Epithelial cell of esophagus (primary cell): ENCODE measurements around the gene C19orf12.

Source experiments
- DNase-seq: peaks from one replicate; pipeline ENCODE4 v3.0.0; 2010; ENCODE audit warnings: low read depth
- H3K4me3 ChIP-seq: 2 replicates; pipeline ENCODE4 v1.5.1; 2011; ENCODE audit warnings: mild to moderate bottlenecking, low read length, control low read depth
- TF ChIP-seq, protein P1 (sequence below): IDR thresholded peaks from 2 replicates; pipeline ENCODE4 v1.5.1; 2011; ENCODE audit warnings: low read depth, mild to moderate bottlenecking, low read length, control low read depth, inconsistent platforms; ENCODE audit not compliant: insufficient read depth; ENCODE audit errors: missing control alignments

Gene C19orf12

DNA sequence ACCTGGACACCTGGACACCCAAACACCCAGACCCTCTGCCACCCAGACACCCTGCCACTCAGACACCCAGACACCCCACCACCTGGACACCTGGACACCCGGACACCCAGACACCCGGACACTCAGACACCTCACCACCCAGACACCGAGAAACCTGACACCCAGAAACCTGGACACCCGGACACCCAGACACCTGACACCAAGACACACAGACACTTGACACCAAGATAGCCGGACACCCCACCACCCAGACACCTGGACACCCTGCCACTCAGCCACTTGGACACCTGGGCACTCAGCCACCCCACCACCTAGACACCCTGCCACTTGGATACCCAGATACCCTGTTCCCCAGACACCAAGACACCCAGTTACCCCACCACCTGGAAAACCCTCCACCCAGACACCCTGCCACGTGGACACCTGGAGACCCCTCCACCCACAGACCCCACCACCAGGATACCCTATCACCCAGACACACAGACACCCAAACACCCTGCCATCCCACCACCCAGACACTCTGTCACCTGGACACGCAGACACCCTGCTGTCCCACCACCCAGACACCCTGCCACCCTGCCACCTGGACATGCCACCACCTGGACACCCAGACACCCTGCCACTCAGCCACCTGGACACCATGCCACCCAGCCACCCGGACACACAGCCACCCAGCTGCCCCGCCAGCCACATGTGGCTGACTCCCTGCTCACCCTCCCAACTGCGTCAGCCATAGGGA, 17.4 kb downstream of the C19orf12 start:
- TF ChIP-seq, protein P1, sequence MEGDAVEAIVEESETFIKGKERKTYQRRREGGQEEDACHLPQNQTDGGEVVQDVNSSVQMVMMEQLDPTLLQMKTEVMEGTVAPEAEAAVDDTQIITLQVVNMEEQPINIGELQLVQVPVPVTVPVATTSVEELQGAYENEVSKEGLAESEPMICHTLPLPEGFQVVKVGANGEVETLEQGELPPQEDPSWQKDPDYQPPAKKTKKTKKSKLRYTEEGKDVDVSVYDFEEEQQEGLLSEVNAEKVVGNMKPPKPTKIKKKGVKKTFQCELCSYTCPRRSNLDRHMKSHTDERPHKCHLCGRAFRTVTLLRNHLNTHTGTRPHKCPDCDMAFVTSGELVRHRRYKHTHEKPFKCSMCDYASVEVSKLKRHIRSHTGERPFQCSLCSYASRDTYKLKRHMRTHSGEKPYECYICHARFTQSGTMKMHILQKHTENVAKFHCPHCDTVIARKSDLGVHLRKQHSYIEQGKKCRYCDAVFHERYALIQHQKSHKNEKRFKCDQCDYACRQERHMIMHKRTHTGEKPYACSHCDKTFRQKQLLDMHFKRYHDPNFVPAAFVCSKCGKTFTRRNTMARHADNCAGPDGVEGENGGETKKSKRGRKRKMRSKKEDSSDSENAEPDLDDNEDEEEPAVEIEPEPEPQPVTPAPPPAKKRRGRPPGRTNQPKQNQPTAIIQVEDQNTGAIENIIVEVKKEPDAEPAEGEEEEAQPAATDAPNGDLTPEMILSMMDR = no peak
- DNase-seq = no peak
- H3K4me3 ChIP-seq = no peak overlapping the region

DNA sequence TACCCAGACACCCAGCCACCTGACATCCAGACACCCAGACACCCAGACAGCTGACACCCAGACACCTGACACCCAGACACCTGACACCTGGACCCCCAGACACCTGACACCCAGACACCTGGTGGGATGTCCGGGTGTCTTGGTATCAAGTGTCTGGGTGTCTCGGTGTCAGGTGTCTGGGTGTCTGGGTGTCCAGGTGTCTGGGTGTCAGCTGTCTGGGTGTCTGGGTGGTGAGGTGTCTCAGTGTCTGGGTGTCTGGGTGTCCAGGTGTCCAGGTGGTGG, 18.6 kb downstream of the C19orf12 start:
- DNase-seq = no peak
- no peak overlapping the region for H3K4me3 ChIP-seq
- TF ChIP-seq, protein P1 = no peak

DNA sequence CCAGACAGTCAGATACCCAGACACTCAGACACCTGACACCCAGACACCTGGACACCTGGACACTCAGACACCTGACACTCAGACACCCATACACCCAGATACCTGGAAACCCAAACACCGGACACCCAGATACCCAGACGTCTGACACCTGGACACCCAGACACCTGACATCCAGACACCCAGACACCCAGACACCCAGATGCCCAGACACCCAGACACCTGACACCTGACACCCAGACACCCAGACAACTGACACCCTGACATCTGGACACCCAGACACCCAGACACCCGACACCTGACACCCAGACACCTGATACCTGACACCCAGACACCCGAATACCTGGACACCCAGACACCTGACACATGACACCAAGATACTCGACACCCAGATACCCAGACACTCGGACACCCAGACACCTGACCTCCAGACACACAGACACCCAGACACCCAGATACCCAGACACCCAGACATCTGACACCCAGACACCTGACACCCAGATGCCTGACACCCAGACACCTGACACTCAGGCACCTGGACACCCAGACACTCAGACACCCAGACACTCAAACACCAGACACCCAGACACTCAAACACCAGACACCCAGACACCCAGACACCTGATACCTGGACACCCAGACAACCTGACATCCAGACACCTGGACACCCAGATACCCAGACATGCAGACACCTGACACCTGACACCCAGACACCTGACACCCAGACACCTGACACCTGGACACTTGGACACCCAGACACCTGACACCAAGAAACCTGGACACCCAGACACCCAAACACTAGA, 19.1 kb downstream of the C19orf12 start:
- TF ChIP-seq, protein P1 = no peak
- no peak for DNase-seq

DNA sequence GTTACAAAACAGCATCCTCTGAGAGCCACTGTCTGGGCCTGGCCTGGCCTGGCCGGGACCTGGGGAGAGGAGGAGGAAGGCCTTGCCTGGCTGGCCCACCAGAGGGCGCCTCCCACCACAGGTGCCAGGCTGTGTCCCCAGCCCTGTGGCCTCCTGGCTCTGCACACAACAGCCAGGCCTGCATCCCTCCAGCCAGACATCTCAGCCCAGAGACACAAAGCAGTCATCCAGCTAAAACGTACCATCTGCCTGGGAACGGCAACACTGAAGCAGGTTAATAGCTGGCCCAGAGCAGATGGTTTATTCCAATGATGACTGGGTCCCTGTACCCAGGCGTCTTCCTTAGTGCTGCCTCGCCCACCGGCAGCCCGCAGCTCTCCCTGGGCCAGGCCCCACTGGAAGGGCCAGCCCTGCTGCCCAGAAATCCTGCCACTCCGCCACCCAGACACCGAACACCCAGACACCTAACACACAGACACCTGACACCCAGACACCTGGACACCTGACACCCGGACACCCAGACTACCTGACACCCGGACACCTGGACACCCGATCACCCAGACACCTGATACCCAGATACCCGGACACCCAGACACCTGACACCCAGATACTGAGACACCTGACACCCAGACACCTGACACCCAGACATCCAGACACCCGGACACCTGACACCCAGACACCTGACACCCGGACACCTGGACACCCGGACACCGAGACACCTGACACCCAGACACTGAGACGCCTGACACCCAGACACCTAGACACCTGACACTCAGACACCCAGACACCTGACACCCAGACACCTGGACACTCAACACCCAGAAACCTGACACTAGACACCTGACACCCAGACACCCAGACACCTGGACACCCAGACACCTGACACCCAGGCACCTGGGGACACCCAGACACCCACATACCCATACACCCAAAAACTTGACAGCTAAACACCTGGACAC, 20.1 kb downstream of the C19orf12 start:
- TF ChIP-seq, protein P1 = peak; percentile 75

More for the DNA sequence above, 19.1 kb downstream of the C19orf12 start:
- H3K4me3 ChIP-seq = no peak overlapping the region

DNA sequence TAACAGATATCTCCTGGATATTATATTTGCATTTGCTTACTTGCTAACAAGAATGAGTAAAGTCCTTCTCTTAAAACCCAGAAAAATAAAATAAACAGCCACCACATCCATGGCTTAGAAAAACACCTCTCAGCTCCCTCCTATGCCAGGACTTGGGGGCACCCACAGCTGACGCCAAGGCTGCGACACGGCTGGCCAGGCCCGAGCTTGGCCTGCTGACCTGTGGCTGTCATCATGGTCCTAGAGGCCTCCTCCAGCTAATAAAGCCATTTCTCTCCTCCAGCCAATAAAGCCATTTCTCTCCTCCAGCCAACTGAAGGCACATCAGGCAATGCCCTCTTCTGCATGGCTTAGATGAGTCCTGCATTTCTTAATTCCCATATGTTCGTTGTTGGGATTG, 20.9 kb downstream of the C19orf12 start:
- no peak for DNase-seq
- TF ChIP-seq, protein P1 = no peak
- H3K4me3 ChIP-seq = no peak overlapping the region

More for the DNA sequence above, 20.1 kb downstream of the C19orf12 start:
- DNase-seq = peak; percentile 55
- H3K4me3 ChIP-seq = no peak overlapping the region

DNA sequence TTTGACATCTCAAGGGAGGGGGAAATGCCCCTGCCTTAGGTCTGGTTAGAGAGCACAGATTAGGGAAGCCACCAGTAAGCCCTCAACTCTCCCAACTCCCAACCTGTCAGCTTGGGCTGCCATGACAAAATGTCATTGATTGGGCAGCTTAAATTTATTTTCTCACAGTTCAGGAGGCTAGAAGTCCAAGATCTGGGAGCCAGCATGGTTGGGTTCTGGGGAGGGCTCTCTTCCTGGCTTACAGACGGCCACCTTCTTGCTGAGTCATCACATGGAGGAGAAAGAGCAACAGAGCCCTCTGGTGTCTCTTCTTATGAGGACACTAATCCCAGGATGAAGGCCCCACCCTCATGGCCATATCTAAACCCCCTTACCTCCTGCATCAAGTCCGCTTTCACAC, 24.2 kb downstream of the C19orf12 start:
- no peak overlapping the region for H3K4me3 ChIP-seq
- DNase-seq = peak; percentile 64
- TF ChIP-seq, protein P1 = peak; percentile 35
